GM19043 (cell line): ENCODE measurements around the gene GAMT.

ENCODE experiments used
- ATAC-seq: cut with Tn5 transposase; IDR thresholded peaks from one replicate; pipeline ENCODE4 v1.9.1; 2021; ENCODE audit warnings: low read depth; ENCODE audit not compliant: unreplicated experiment

GAMT gene

GRCh38 chr19:1402411-1403070, 1.2 kb upstream of the GAMT start:
- no peak for ATAC-seq

DNA sequence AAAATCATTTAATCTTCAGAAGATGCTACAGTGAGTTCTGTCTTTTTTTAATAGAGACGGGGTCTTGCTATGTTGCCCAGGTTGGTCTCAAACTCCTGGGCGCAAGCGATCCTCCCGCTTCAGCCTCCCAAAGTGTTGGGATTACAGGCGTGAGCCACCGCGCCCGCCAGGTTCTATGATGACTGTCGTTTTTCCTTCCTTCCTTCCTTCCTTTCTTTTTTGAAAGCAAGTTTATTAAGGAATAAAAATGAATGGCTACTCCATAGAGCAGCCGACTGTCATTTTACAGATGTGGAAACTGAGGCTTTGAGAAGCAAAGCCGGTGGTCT, 511 bp upstream of the GAMT start:
- no peak for ATAC-seq

- no peak for ATAC-seq
Measured at GRCh38 chr19:1400281-1401137, 833 bp downstream of the GAMT start.

GRCh38 chr19:1399745-1400144, 1.6 kb downstream of the GAMT start:
- ATAC-seq: no peak

DNA sequence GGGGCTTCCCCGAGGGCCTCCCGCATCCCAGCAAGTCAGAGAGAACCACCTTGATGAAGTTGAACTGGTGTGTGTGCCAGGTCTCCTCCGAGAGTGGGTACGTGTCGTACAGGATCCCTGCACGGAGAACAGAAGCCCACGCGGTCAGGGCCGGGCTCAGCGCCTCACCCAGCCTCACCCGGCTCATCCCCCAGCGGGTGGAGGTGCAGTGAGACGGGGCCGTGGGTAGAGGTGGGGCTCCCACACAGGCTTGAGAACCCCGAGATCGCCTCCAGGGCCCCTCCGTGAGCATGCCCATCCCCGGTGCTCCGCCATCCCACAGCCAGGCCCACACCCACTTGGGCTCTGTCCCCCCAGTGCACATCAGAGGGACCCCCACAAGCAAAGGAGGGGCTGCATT, 2.3 kb downstream of the GAMT start:
- no peak for ATAC-seq

- ATAC-seq: no peak
Measured at GRCh38 chr19:1397838-1398237, 3.5 kb downstream of the GAMT start.

- ATAC-seq: no peak
Measured at GRCh38 chr19:1396768-1397679, 4.3 kb downstream of the GAMT start.

DNA sequence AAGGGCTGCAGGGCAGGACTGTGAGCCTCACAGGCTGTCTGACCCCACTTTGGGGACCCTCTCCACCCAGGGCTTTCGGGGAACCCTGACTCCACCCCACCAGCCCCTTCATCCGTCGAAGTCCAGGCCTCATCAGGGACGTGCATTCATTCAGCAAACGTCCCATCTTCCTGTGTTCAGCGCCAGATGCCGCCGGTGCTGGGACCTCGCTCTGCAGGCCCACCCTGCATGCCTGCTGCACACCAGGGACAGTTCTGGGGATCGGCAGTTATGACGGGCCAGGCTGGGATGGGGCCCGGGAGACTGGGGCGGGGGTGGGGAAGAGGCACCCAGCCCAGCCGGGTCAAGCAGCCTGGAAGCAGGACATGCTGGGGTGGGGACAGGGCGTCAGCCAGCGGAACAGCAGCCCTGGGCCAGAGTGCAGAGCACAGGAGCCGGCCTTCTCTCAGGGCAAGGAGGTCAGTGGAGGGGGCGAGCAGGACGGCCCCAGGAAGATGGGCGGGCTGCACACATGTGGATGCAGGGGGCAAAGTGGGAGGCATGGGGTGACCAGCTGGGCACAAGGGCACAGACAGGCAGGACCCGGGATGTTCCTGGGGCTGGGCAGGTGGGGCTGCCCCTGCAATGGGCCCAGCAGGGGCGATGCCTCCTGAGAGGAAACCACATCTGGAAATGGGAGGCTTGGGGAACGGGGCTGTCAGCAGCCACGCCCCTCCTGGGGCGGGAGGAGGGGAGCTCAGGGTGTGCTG, 5.1 kb downstream of the GAMT start:
- ATAC-seq: no peak

DNA sequence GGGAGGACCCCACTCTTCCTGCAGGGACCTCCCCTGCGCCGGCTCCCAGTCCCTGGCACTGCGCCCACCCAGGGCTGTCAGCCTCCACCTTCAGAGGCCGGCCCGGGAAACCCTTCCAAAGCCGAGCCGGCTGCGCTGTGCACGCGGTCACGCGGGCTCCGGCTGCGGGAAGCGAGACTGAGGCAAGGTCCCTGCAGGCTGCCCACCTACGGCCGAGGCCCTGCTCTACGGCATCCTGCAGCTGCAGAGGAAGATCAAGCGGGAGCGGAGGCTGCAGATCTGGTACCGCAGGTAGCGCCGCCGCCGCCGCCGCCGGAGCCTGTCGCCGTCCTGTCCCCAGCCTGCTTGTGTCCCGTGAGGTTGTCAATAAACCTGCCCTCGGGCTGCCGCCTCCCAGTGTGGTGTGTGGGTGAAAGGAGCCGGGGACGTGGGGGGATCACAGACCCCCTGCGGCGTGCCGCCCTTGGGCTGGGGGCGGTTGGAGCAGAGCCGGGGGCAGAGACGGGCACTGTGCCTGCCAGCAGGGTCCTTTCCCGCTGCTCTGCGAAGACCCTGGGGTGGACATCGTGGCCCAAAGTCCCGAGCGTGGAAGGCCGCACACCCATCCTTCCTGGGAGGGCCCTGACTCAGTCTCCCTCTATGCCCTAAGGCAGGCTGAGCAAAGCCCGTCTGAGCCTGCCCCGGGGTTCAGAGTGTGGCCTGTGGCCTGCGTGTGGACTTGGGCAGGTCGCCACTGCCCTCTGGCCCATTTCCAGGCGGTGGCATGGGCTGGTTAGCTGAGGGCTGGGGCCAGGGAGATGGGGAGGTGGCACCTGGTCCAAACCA, 5.9 kb downstream of the GAMT start:
- no peak for ATAC-seq

DNA sequence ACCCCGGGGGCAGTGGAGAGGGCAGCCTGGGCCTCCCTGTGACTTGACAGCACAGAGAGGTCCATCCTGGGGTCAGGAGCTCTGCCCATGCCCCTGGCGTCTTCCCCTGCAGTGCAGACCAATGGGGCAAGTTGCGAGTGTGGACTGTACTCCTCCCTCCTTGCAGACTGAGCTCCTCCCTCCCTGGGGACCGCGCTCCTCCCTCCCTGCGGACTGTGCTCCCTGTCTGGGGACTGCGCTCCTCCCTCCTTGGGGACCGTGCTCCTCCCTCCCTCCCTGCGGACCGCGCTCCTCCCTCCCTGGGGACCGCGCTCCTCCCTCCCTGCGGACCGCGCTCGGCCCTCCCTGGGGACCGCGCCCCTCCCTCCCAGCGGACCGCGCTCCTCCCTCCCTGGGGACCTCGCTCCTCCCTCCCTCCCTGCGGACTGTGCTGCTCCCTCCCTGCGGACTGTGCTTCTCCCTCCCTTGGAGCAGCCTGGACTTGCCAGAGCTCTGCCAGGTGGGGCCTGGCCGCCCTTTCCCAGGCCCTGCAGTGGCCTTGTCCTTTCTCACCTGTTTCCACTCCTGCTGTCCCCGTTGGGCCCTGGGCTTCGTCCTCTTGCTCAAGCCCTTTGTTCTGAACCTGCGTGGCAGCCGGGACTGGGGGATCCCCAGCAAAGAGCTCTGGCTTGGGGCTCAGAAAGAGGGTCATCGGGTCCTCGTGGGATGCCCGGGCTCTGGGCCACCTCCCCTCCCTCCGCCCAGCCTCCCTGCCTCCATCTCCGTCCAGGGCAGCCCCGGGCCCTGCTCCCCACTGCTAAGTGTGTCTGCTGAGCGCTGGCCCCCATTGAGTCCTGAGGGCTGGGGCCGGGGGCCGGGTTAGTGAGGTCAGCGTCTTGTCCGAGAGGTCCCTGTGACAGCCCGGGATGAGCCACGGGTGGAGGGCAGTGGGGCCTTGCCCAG, 6.8 kb downstream of the GAMT start:
- ATAC-seq: no peak

- no peak for ATAC-seq
Measured at GRCh38 chr19:1393841-1394240, 7.5 kb downstream of the GAMT start.

GRCh38 chr19:1392939-1393530, 8.3 kb downstream of the GAMT start:
- ATAC-seq: no peak

DNA sequence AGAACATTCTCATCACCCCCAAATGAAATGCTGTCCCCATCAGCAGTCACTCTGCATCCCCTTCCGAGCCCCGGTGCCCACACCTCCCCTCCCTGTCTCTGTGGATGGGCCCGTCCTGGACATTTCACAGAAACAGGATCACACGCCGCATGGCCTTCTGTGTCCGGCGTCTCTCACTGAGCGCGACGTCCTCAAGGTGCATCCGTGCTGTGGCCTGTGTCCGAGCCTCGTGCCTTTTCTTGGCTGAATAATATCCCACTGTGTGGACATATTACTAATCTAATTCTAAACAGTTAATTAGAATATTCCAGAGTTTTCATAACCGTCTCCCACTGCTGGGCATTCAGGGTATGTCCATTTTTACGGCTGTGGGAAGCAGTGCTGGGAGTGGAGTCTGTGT, 8.9 kb downstream of the GAMT start:
- no peak for ATAC-seq

GRCh38 chr19:1390890-1391423, 10.4 kb downstream of the GAMT start:
- ATAC-seq: no peak

DNA sequence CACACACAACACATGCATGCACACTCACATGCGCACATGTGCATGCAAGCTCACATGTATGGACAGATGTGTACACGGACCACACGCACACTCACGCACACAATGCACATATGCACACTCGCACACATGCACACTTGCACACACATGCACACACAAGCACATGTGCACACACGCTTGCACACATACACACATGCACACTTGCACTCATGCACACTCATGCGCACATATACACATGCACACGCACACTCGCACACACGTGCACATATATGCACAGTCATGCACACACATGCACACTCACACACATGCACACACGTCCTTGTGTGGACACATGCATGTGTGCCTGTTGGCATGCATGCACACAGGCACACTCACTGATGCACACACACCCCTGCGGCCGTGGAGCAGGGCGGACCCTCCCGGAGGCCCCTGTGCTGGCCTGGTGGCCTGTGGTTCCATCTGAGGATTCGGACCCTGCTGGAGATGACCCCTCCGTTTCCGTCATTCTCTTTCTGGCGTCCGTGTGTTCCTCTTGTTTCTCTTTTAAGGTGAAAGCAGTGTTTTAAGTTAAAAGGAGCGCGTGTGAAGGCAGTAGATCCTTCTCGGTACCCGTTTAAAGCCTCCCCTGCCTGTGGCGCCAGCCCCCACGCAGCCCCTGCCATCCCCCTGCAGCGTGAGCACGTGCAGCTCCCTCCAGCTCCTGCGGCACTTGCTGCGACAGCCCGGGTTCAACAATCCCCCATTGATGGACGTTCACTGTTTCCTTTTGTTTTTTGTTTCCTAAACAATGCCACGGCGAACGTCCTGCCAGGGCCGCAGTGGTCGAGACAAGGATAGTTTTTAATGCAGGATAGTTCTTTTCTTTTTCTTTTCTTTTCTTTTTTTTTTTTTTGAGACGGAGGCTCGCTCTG, 12.1 kb downstream of the GAMT start:
- ATAC-seq: no peak

DNA sequence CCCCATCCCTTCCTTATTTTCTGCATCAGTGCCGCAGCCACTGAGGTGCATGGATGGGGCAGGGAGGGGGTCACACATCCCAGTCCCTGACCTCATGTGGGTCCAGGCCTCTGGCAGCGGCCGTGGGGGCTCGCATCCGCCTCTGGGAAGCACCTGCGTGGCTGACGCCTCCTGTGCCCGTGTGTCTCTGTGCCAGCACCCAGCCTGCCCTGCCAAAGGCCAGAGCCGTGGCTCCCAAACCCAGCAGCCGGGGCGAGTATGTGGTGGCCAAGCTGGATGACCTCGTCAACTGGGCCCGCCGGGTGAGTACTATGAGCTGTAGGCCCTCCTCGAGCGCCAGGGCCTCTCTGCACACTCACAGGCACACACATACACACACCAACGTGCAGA, 12.7 kb downstream of the GAMT start:
- no peak for ATAC-seq
